ENCODE measurements around the gene RAP1A.

Gene RAP1A

DNA sequence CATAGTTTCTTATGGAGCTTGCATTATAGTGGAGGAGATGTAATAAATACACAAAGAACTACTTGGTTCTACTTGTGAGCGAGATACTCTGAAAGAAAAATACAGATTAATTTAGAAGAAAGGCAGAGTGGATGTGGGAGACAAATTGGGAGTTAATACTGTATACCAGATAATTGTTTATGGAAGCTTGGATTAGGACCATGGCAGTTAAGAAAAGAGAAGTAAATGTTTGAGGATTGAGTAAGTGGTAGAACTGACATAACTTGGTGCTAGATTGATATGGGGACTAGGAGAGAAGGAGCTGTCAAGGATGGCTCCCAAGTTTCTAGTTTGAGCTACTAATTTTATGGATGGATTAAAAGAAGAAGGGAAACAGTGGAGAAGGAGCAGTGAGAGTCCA, 72.3 kb downstream of the RAP1A start:
- H3K36me3 ChIP-seq (ENCODE audit: control insufficient read depth in 2 of 2, insufficient read depth in 2 of 2, low read length in 2 of 2): peaks cover 0 to 4% of the 10 kb centered on the region in 2 donors
- H3K27me3 ChIP-seq (ENCODE audit: control insufficient read depth in 1 of 2, insufficient read depth in 2 of 2, low read length in 2 of 2): no peaks in the 10 kb centered on the region
- peaks cover 2% of the 10 kb centered on the region for H3K4me1 ChIP-seq (ENCODE audit: control insufficient read depth, insufficient read depth, low read length)
- H3K27ac ChIP-seq (ENCODE audit: low read length): no peak overlapping the region
- no peak overlapping the region for H3K4me3 ChIP-seq (ENCODE audit: low read length in 2 of 2)
- no peaks in the 10 kb centered on the region for H3K9me3 ChIP-seq (ENCODE audit: control insufficient read depth in 2 of 2, low read length in 2 of 2)
- H3K9ac ChIP-seq (ENCODE audit: low read length in 2 of 2): no peak overlapping the region

DNA sequence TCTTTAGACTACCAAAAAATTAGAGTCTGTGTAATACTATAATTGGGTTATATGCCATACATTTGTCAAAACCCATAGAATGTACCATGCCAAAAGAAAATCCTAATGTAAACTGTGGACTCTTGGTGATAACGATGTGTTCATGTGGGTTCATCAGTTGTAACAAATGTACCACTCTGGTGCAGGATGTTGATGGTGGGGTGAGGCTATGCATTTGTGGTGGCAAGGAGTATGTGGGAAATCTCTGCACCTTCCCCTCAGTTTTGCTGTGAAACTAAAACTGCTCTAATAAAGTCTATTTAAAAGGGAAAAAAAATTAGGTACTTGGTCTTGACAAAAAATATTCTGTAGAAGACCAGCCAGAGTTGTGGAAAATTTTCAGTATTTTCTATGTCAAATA, 76.2 kb downstream of the RAP1A start:
- no peaks in the 10 kb centered on the region for H3K9me3 ChIP-seq (ENCODE audit: control insufficient read depth in 2 of 2, low read length in 2 of 2)
- H3K4me1 ChIP-seq (ENCODE audit: control insufficient read depth, insufficient read depth, low read length): no peaks in the 10 kb centered on the region
- H3K36me3 ChIP-seq (ENCODE audit: control insufficient read depth in 2 of 2, insufficient read depth in 2 of 2, low read length in 2 of 2): peaks cover 16 to 17% of the 10 kb centered on the region in 2 donors
- no peak overlapping the region for H3K4me3 ChIP-seq (ENCODE audit: low read length in 2 of 2)
- no peak overlapping the region for H3K9ac ChIP-seq (ENCODE audit: low read length in 2 of 2)
- H3K27me3 ChIP-seq (ENCODE audit: control insufficient read depth in 1 of 2, insufficient read depth in 2 of 2, low read length in 2 of 2): no peaks in the 10 kb centered on the region
- H3K27ac ChIP-seq (ENCODE audit: low read length): no peak overlapping the region

DNA sequence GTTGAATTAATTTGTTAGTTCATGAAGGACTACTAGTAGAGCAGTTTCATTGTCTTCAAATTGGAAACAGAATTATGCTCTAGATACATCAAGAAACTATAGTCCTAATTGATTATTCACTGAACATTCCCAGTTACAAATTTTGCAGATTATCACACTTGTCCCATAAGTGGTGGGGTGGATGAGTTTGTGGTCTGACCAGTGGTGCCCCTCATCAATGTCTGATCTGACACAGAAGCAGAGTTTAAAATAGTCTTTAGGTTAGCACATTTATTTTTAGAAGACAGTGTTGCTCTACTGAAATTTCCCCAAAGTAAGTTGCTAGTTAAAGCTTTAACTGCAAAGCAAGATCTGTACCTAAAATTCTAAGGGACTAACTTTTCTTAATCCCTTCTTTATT, 76.7 kb downstream of the RAP1A start:
- Histone ChIP-seq H3K4me3 (ENCODE audit: low read length in 2 of 2) (no peak overlapping the region), H3K27me3 (ENCODE audit: control insufficient read depth in 1 of 2, insufficient read depth in 2 of 2, low read length in 2 of 2) (no peaks in the 10 kb centered on the region), H3K27ac (ENCODE audit: low read length) (no peak overlapping the region), H3K4me1 (ENCODE audit: control insufficient read depth, insufficient read depth, low read length) (no peaks in the 10 kb centered on the region), H3K36me3 (ENCODE audit: control insufficient read depth in 2 of 2, insufficient read depth in 2 of 2, low read length in 2 of 2) (peaks cover 19 to 23% of the 10 kb centered on the region in 2 donors), H3K9me3 (ENCODE audit: control insufficient read depth in 2 of 2, low read length in 2 of 2) (no peaks in the 10 kb centered on the region), H3K9ac (ENCODE audit: low read length in 2 of 2) (no peak overlapping the region)

DNA sequence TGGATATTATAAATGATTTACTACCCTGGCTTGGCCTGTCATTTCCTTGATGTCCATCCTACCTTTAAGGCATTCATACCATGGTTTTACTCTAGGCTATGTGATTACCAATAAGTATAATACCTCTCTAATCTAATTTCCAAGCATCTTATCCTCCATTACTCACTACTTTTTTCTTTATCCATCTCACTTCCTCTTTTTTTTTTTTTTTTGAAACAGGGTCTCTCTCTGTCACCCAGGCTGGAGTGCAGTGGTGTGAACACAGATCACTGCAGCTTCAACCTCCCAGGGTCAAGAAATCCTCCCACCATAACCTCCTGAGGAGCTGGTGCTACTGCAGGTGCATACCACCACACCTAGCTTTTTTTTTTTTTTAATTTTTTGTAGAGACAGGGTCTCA, 79.7 kb downstream of the RAP1A start:
- Histone ChIP-seq H3K9me3 (ENCODE audit: control insufficient read depth in 2 of 2, low read length in 2 of 2) (no peaks in the 10 kb centered on the region), H3K36me3 (ENCODE audit: control insufficient read depth in 2 of 2, insufficient read depth in 2 of 2, low read length in 2 of 2) (peaks cover 22 to 33% of the 10 kb centered on the region in 2 donors), H3K4me1 (ENCODE audit: control insufficient read depth, insufficient read depth, low read length) (no peaks in the 10 kb centered on the region), H3K9ac (ENCODE audit: low read length in 2 of 2) (no peak overlapping the region), H3K27ac (ENCODE audit: low read length) (no peak overlapping the region), H3K27me3 (ENCODE audit: control insufficient read depth in 1 of 2, insufficient read depth in 2 of 2, low read length in 2 of 2) (no peaks in the 10 kb centered on the region), H3K4me3 (ENCODE audit: low read length in 2 of 2) (no peak overlapping the region)

DNA sequence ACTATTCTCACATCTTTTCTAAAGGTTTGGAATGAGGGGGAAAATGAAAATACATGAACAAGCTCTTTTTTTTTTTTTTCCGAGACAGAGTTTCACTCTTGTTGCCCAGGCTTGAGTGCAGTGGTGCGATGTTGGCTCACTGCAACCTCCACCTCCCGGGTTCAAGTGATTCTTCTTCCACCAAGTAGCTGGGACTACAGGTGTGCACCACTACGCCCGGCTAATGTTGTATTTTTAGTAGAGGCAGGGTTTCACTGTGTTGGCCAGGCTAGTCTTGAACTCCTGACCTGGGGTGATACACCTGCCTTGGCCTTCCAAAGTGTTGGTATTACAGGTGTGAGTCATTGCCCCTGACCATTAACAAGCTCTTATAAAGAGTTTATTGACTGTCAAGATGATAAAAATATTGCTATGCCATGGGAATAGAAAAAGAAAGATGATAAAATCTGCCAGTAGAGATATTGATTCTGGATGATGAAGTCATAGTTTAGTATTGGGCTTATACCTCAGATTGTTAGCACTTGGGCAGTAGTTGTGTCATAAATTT, 83.0 kb downstream of the RAP1A start:
- Histone ChIP-seq H3K9me3 (ENCODE audit: control insufficient read depth in 2 of 2, low read length in 2 of 2) (no peaks in the 10 kb centered on the region), H3K9ac (ENCODE audit: low read length in 2 of 2) (no peak overlapping the region), H3K27ac (ENCODE audit: low read length) (no peak overlapping the region), H3K4me1 (ENCODE audit: control insufficient read depth, insufficient read depth, low read length) (no peaks in the 10 kb centered on the region), H3K27me3 (ENCODE audit: control insufficient read depth in 1 of 2, insufficient read depth in 2 of 2, low read length in 2 of 2) (no peaks in the 10 kb centered on the region), H3K4me3 (ENCODE audit: low read length in 2 of 2) (no peak overlapping the region), H3K36me3 (ENCODE audit: control insufficient read depth in 2 of 2, insufficient read depth in 2 of 2, low read length in 2 of 2) (peaks cover 29 to 40% of the 10 kb centered on the region in 2 donors)

DNA sequence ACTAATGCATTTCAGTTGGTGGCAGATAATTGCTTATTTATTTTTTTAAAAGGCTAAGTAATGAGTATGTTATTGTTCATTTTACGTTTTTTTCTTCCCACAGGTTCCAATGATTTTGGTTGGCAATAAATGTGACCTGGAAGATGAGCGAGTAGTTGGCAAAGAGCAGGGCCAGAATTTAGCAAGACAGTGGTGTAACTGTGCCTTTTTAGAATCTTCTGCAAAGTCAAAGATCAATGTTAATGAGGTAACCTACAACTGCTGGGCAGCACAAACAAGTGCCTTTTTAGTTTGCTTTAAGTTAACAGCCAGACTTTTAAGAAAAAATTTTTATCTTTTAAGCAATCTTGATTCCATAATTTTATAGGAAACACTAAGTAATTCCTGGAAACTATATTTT, 84.7 kb downstream of the RAP1A start:
- no peak overlapping the region for H3K4me3 ChIP-seq (ENCODE audit: low read length in 2 of 2)
- H3K27me3 ChIP-seq (ENCODE audit: control insufficient read depth in 1 of 2, insufficient read depth in 2 of 2, low read length in 2 of 2): no peaks in the 10 kb centered on the region
- no peak overlapping the region for H3K9ac ChIP-seq (ENCODE audit: low read length in 2 of 2)
- H3K9me3 ChIP-seq (ENCODE audit: control insufficient read depth in 2 of 2, low read length in 2 of 2): no peaks in the 10 kb centered on the region
- no peak overlapping the region for H3K27ac ChIP-seq (ENCODE audit: low read length)
- H3K4me1 ChIP-seq (ENCODE audit: control insufficient read depth, insufficient read depth, low read length): no peaks in the 10 kb centered on the region
- peaks cover 32 to 47% of the 10 kb centered on the region in 2 donors for H3K36me3 ChIP-seq (ENCODE audit: control insufficient read depth in 2 of 2, insufficient read depth in 2 of 2, low read length in 2 of 2)

DNA sequence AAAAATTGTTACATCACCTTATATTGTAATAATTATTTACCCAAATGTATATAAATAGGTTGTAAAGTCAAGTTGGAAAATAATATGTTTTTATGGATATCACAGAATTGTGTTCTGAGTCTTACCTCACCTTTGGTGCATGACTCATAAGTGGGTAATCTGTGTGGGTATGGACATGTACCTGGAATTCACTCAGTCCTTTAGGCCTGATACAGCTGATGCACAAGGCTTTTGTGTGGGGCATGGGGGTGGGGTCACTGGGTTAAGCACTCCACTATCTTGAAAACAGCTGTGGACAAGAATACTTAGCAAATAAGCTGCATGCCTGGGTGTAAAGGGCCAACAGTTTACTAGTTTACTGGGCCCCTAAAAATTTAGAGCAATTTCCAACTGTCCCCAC, 85.2 kb downstream of the RAP1A start:
- no peak overlapping the region for H3K27ac ChIP-seq (ENCODE audit: low read length)
- no peak overlapping the region for H3K4me3 ChIP-seq (ENCODE audit: low read length in 2 of 2)
- no peak overlapping the region for H3K9ac ChIP-seq (ENCODE audit: low read length in 2 of 2)
- H3K36me3 ChIP-seq (ENCODE audit: control insufficient read depth in 2 of 2, insufficient read depth in 2 of 2, low read length in 2 of 2): peaks cover 30 to 49% of the 10 kb centered on the region in 2 donors
- H3K27me3 ChIP-seq (ENCODE audit: control insufficient read depth in 1 of 2, insufficient read depth in 2 of 2, low read length in 2 of 2): no peaks in the 10 kb centered on the region
- no peaks in the 10 kb centered on the region for H3K4me1 ChIP-seq (ENCODE audit: control insufficient read depth, insufficient read depth, low read length)
- no peaks in the 10 kb centered on the region for H3K9me3 ChIP-seq (ENCODE audit: control insufficient read depth in 2 of 2, low read length in 2 of 2)

DNA sequence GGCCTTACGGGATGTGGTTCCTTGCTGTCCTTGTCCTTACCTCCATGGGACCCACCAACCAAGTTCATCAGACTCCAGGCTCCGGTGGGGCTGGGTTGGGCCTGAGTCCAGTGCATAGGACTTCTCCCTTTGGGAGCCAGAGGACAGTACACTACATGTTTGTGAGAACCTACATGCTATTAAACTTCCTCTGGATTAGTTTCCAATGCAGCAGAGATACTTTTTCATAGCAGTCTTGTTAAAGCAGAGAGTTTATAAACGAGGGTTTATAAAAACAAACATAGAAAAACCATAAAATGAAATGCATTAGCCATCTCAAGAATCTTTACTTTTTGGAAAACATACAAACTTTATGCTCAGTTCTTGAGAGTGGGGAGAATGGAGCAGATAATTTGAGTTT, 86.3 kb downstream of the RAP1A start:
- Histone ChIP-seq H3K4me1 (ENCODE audit: control insufficient read depth, insufficient read depth, low read length) (no peaks in the 10 kb centered on the region), H3K9ac (ENCODE audit: low read length in 2 of 2) (no peak overlapping the region), H3K27me3 (ENCODE audit: control insufficient read depth in 1 of 2, insufficient read depth in 2 of 2, low read length in 2 of 2) (no peaks in the 10 kb centered on the region), H3K9me3 (ENCODE audit: control insufficient read depth in 2 of 2, low read length in 2 of 2) (no peaks in the 10 kb centered on the region), H3K36me3 (ENCODE audit: control insufficient read depth in 2 of 2, insufficient read depth in 2 of 2, low read length in 2 of 2) (peaks cover 20 to 39% of the 10 kb centered on the region in 2 donors), H3K4me3 (ENCODE audit: low read length in 2 of 2) (no peak overlapping the region), H3K27ac (ENCODE audit: low read length) (no peak overlapping the region)

DNA sequence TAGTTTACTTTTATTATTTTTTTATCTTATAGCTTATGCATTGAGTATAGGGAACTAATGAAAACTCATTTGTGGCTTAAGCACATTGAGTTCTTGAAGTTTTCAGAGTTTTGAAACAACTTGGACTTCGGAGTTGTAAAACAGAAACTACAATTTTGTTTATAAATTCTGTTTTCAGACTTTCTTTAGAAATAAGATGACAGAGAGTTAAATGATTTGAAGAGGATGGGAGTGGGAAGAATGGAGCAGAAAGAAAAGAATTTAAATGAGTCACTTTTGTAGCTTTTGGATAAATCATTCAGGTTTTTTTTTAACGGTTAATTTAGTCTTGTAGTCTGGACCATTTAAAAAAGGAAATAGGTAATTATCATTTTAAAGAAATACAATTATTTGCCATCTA, 87.3 kb downstream of the RAP1A start:
- H3K4me1 ChIP-seq (ENCODE audit: control insufficient read depth, insufficient read depth, low read length): no peaks in the 10 kb centered on the region
- peaks cover 17 to 34% of the 10 kb centered on the region in 2 donors for H3K36me3 ChIP-seq (ENCODE audit: control insufficient read depth in 2 of 2, insufficient read depth in 2 of 2, low read length in 2 of 2)
- no peak overlapping the region for H3K9ac ChIP-seq (ENCODE audit: low read length in 2 of 2)
- H3K27ac ChIP-seq (ENCODE audit: low read length): no peak overlapping the region
- H3K4me3 ChIP-seq (ENCODE audit: low read length in 2 of 2): no peak overlapping the region
- no peaks in the 10 kb centered on the region for H3K9me3 ChIP-seq (ENCODE audit: control insufficient read depth in 2 of 2, low read length in 2 of 2)
- no peaks in the 10 kb centered on the region for H3K27me3 ChIP-seq (ENCODE audit: control insufficient read depth in 1 of 2, insufficient read depth in 2 of 2, low read length in 2 of 2)

DNA sequence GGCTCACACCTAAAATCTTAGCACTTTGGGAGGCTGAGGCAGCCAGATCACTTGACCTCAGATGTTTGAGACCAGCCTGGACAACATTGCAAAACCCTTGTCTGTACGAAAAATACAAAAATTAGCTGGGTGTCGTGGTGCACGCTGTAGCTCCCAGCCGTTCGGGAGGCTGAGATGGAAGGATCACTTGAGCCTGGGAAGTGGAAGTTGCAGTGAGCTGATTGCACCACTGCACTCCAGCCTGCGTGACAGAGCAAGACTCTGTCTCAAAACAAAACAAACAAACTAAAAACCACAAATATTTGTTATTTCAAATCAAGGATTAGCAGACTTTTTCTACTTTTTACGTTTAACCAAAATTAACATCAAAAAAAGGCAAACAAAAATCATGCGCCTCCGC, 88.3 kb downstream of the RAP1A start:
- Histone ChIP-seq H3K27me3 (ENCODE audit: control insufficient read depth in 1 of 2, insufficient read depth in 2 of 2, low read length in 2 of 2) (no peaks in the 10 kb centered on the region), H3K27ac (ENCODE audit: low read length) (no peak overlapping the region), H3K36me3 (ENCODE audit: control insufficient read depth in 2 of 2, insufficient read depth in 2 of 2, low read length in 2 of 2) (peaks cover 17 to 34% of the 10 kb centered on the region in 2 donors), H3K9me3 (ENCODE audit: control insufficient read depth in 2 of 2, low read length in 2 of 2) (no peaks in the 10 kb centered on the region), H3K4me3 (ENCODE audit: low read length in 2 of 2) (no peak overlapping the region), H3K4me1 (ENCODE audit: control insufficient read depth, insufficient read depth, low read length) (no peaks in the 10 kb centered on the region), H3K9ac (ENCODE audit: low read length in 2 of 2) (no peak overlapping the region)

DNA sequence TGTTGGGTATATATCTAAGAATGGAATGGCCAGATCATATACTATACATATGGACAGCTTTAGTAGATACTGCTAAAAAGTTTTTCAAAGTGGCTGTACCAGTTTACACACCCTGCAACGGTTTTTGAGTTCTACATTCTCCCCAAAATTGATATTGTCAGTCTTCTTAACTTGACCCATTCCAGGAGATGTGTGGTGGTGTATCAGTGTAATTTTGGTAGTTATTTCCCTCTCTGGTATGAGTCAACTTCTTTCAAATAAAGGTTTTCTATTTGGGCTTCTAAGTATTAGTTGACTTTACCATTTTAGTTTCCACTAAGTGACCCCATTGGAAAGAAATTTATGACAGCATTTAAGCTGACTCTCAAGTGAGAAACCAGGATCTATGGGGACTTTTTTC, 90.4 kb downstream of the RAP1A start:
- Histone ChIP-seq H3K4me1 (ENCODE audit: control insufficient read depth, insufficient read depth, low read length) (no peaks in the 10 kb centered on the region), H3K27me3 (ENCODE audit: control insufficient read depth in 1 of 2, insufficient read depth in 2 of 2, low read length in 2 of 2) (no peaks in the 10 kb centered on the region), H3K9ac (ENCODE audit: low read length in 2 of 2) (no peak overlapping the region), H3K4me3 (ENCODE audit: low read length in 2 of 2) (no peak overlapping the region), H3K27ac (ENCODE audit: low read length) (no peak overlapping the region), H3K9me3 (ENCODE audit: control insufficient read depth in 2 of 2, low read length in 2 of 2) (no peaks in the 10 kb centered on the region), H3K36me3 (ENCODE audit: control insufficient read depth in 2 of 2, insufficient read depth in 2 of 2, low read length in 2 of 2) (peaks cover 6 to 18% of the 10 kb centered on the region in 2 donors)

All from stomach smooth muscle (tissue), 2 donors.